DMS53 (cell line): ENCODE data around the gene SETBP1.

ENCODE experiments used
- DNase-seq: peaks from one replicate; lab custom pipeline; 2025; lab: John Stamatoyannopoulos, UW

Gene SETBP1

DNA sequence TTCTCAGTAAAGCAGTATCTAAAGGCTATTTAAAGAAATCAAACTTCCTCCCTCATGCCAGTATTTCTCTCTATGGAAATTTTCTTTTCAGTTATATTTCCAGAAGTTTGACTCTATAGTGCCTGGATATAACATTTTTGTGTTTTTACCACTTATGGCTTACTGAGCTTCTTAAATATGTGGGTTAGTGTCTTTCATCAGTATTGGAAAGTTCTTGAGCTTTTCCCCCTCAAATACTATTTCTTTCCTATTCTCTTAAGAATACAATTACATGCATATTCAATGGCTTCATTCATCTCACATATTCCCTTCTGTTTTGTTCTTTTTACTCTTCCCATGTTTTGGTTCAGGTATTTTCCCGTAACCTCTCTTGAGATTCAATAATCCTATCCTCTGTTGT lies 432.0 kb downstream of the SETBP1 start:
- DNase-seq, result no peak

GRCh38 chr18:45116116-45116515 lies 435.4 kb downstream of the SETBP1 start:
- DNase-seq, result no peak
